ENCODE data around the gene MTCL1. TPM values are rescaled to one million over a fixed set of nuclear protein-coding genes. Genes with fewer than 3 reads are reported as not detected.

The MTCL1 gene
- total RNA-seq, 1 experiment from 2014 or later = 22.7 TPM

DNA sequence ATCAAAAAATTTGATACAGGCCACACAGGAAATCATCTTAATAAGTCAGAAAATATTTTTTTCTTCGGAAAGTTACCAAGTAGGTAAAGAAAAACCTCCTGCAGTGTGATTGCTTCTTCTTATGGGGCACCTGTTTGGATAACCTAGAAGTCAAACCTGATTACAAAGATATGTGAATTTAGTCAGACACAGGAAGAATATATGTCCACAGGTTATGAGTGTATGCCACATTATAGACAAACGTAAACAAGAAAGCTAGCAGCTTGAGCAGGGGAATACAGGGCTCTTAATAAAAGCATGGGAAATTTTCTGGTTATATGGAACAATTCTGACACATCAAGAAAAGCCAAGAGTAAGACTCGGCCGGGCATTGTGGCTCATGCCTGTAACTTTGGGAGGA, 35.8 kb upstream of the MTCL1 start:
- Histone ChIP-seq H3K36me3 (ENCODE audit: control insufficient read depth in 1 of 2, insufficient read depth in 2 of 2, low read length in 2 of 2) (no peaks in the 10 kb centered on the region), H3K9me3 (ENCODE audit: control insufficient read depth in 1 of 2, insufficient read depth in 1 of 2, low read depth in 1 of 2, low read length in 2 of 2) (no peaks in the 10 kb centered on the region), H4K20me1 (ENCODE audit: insufficient read depth) (no peaks in the 10 kb centered on the region), H3K27ac (ENCODE audit: low read depth, low read length) (no peak overlapping the region), H3K27me3 (ENCODE audit: insufficient read depth, low read length) (no peaks in the 10 kb centered on the region), H3K4me3 (replicated peaks in 1 of 2; ENCODE audit: low read depth in 1 of 2, low read length in 2 of 2) (no peak overlapping the region), H3K9ac (ENCODE audit: low read length) (no peak overlapping the region), H3K4me2 (ENCODE audit: low read length) (no peak overlapping the region), H2AFZ (ENCODE audit: low read depth, low read length, poor library complexity, severe bottlenecking) (peak overlapping the region; percentile 13), H3K4me1 (ENCODE audit: control insufficient read depth in 1 of 2, insufficient read depth in 2 of 2, low read length in 2 of 2) (peaks cover 10 to 18% of the 10 kb centered on the region in 2 experiments), H3K9me2 (ENCODE audit: insufficient read depth) (no peaks in the 10 kb centered on the region), H3K79me2 (ENCODE audit: insufficient read depth, low read length) (no peaks in the 10 kb centered on the region)
- ChIA-PET RAD21 (ENCODE audit: low non-redundant PET in 1 of 2, low total read pairs in 2 of 2, uncharacterized antibody in 2 of 2, unreplicated experiment in 2 of 2) (no interaction called here), POLR2A (no interaction called here), CTCF (no interaction called here)
- TF ChIP-seq YY1 (IDR thresholded peaks at IDR 0.05; ENCODE audit: extremely low read depth, insufficient replicate concordance, low read depth, low read length) = no peak
- no peak for TF ChIP-seq SIN3A (IDR thresholded peaks at IDR 0.05; ENCODE audit: low read depth)
- no peak for TF ChIP-seq CBX3 (IDR thresholded peaks at IDR 0.05; ENCODE audit: low read depth)
- no peak for TF ChIP-seq RAD21 (IDR thresholded peaks at IDR 0.05; ENCODE audit: low read depth)
- TF ChIP-seq REST (IDR thresholded peaks at IDR 0.05; ENCODE audit: low read depth) = no peak
- no peak for TF ChIP-seq FOSL1 (IDR thresholded peaks at IDR 0.05; ENCODE audit: low read depth)
- no peak for TF ChIP-seq ELF1 (IDR thresholded peaks at IDR 0.05; ENCODE audit: borderline replicate concordance, low read depth)
- TF ChIP-seq EGR1 (IDR thresholded peaks at IDR 0.05; ENCODE audit: low read depth) = no peak
- no peak for TF ChIP-seq POLR2AphosphoS5 (IDR thresholded peaks at IDR 0.05; ENCODE audit: low read depth, low read length)
- no peak for TF ChIP-seq CTCF (IDR thresholded peaks at IDR 0.05 in 2 of 3, conservative IDR thresholded peaks at IDR 0.05 in 1 of 3; ENCODE audit: borderline replicate concordance in 1 of 3, insufficient read depth in 1 of 3, low read depth in 2 of 3, low read length in 2 of 3)
- no peak for TF ChIP-seq TCF7L2 (IDR thresholded peaks at IDR 0.05; ENCODE audit: borderline replicate concordance, extremely low read depth, insufficient read depth, insufficient read length)
- TF ChIP-seq, protein P1, sequence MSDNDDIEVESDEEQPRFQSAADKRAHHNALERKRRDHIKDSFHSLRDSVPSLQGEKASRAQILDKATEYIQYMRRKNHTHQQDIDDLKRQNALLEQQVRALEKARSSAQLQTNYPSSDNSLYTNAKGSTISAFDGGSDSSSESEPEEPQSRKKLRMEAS (IDR thresholded peaks at IDR 0.05) = no peak
- no peak for ATAC-seq
- no peak for DNase-seq (ENCODE audit: low read depth, low spot score)
- no TSS peak for BruUV-seq (replicated peaks)
- intact Hi-C loops (cut with micrococcal nuclease) = no loop called here

Data from HCT116 (cell line).